Nephron (organoid): Measurements from ENCODE around the gene TNS3.
"Not testable (repeated sequence)": the region's sequence is repeated elsewhere in the genome, so short reads cannot be mapped to it uniquely, and the experiment has no call there.

Source experiments
- H3K27ac Mint-ChIP-seq, 3 experiments: 2 replicates each; pipeline ENCODE4 v1.8.0; 2020; ENCODE audit warnings: mixed read lengths in 3 of 3, mild to moderate bottlenecking in 2 of 3, moderate library complexity in 1 of 3
- H3K27me3 Mint-ChIP-seq: 2 replicates; pipeline ENCODE4 v1.8.0; 2021; ENCODE audit warnings: low read depth, mild to moderate bottlenecking, moderate library complexity, mixed read lengths
- H3K36me3 Mint-ChIP-seq: 2 replicates; pipeline ENCODE4 v1.8.0; 2020; ENCODE audit warnings: low read depth, mixed read lengths
- H3K4me1 Mint-ChIP-seq: 2 replicates; pipeline ENCODE4 v1.8.0; 2020; ENCODE audit warnings: mixed read lengths
- H3K4me3 Mint-ChIP-seq, 3 experiments: 2 replicates each; pipeline ENCODE4 v1.8.0; 2020; ENCODE audit warnings: mild to moderate bottlenecking in 3 of 3, mixed read lengths in 3 of 3, moderate library complexity in 2 of 3
- H3K9me3 Mint-ChIP-seq: 2 replicates; pipeline ENCODE4 v1.8.0; 2020; ENCODE audit warnings: mixed read lengths
- TF ChIP-seq, protein P1 (sequence below), 3 experiments: fragments of 200-600 bp; sonication (generic); IDR thresholded peaks; one replicate each; pipeline ENCODE4 v1.5.0; 2021; ENCODE audit warnings: antibody characterized with exemption in 3 of 3; ENCODE audit not compliant: unreplicated experiment in 3 of 3

The TNS3 gene

DNA sequence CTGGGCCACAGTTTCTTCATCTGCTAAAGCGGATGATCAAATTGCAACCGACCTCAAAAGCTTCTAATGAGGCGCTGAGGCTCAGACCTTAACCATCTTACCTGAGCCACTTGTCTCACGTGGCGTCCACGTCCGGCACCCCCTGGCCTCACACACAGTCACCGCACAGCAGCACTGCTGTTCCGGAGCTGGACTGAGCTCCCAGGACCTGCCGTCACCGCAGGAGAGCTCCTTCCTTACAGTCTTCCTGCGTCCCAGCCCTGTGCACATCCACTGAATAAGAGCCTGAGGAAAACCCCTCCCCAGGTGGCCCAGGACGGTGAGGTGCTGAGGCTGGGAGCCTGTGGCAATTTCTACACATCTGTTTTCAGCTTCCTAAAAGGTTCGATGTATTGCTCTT is 35.7 kb downstream of the TNS3 start:
- H3K27me3 Mint-ChIP-seq = no peaks in the 10 kb centered on the region
- TF ChIP-seq, protein P1, sequence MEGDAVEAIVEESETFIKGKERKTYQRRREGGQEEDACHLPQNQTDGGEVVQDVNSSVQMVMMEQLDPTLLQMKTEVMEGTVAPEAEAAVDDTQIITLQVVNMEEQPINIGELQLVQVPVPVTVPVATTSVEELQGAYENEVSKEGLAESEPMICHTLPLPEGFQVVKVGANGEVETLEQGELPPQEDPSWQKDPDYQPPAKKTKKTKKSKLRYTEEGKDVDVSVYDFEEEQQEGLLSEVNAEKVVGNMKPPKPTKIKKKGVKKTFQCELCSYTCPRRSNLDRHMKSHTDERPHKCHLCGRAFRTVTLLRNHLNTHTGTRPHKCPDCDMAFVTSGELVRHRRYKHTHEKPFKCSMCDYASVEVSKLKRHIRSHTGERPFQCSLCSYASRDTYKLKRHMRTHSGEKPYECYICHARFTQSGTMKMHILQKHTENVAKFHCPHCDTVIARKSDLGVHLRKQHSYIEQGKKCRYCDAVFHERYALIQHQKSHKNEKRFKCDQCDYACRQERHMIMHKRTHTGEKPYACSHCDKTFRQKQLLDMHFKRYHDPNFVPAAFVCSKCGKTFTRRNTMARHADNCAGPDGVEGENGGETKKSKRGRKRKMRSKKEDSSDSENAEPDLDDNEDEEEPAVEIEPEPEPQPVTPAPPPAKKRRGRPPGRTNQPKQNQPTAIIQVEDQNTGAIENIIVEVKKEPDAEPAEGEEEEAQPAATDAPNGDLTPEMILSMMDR (IDR thresholded peaks at IDR 0.05; ENCODE audit: unreplicated experiment in 3 of 3) = no peak
- H3K9me3 Mint-ChIP-seq = no peaks in the 10 kb centered on the region
- no peak overlapping the region for H3K4me3 Mint-ChIP-seq
- peak overlapping the region in 2 of 3 experiments; percentile 20 to 45 for H3K27ac Mint-ChIP-seq
- peaks cover 6% of the 10 kb centered on the region for H3K36me3 Mint-ChIP-seq
- H3K4me1 Mint-ChIP-seq = peaks cover 12% of the 10 kb centered on the region

DNA sequence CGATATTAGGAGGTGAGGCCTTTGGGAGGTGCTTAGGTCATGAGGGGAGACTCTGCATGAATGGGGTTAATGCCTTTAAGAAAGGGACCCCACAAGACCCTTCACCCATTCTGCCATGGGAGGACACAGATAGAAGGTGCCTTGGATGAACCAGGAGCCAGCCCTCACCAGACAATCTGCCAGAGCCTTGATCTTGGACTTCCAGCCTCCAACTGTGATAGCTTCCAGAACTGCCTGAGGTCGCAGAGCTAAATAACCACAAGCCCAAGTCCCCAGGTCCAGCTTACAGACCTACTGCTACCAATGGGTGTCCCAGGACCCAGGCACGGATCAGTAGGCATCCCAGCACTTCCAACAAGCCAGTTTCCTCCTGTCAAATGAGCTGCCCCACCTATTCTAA is 37.5 kb downstream of the TNS3 start:
- no peaks in the 10 kb centered on the region for H3K9me3 Mint-ChIP-seq
- H3K4me1 Mint-ChIP-seq = peaks cover 19% of the 10 kb centered on the region
- H3K27ac Mint-ChIP-seq = no peak overlapping the region
- peaks cover 4% of the 10 kb centered on the region for H3K27me3 Mint-ChIP-seq
- H3K4me3 Mint-ChIP-seq = no peak overlapping the region
- peaks cover 10% of the 10 kb centered on the region for H3K36me3 Mint-ChIP-seq
- TF ChIP-seq, protein P1 (IDR thresholded peaks at IDR 0.05; ENCODE audit: unreplicated experiment in 3 of 3) = no peak

DNA sequence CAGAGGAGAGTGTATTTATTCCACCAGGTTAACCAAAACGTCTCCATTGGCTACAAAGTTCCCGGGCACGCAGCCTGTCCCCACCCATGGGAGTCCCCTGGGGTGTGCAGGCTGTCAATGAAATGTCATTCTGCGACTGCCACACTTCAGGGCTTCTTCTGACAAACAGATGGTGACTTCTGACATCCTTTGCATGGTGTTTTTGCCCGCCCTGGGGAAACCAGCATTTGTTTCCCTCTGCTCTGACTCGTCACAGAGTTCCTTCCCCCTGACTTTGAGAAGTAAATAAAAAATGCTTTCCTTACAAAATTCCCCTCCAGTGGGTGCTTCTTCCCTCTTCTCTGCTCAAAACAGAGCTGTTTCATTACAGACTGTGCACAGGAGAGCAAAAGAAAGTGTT is 38.2 kb downstream of the TNS3 start:
- H3K4me3 Mint-ChIP-seq = no peak overlapping the region
- no peaks in the 10 kb centered on the region for H3K9me3 Mint-ChIP-seq
- H3K4me1 Mint-ChIP-seq = peaks cover 25% of the 10 kb centered on the region
- peaks cover 10% of the 10 kb centered on the region for H3K36me3 Mint-ChIP-seq
- TF ChIP-seq, protein P1 (IDR thresholded peaks at IDR 0.05; ENCODE audit: unreplicated experiment in 3 of 3) = no peak
- no peak overlapping the region for H3K27ac Mint-ChIP-seq
- peaks cover 4% of the 10 kb centered on the region for H3K27me3 Mint-ChIP-seq

DNA sequence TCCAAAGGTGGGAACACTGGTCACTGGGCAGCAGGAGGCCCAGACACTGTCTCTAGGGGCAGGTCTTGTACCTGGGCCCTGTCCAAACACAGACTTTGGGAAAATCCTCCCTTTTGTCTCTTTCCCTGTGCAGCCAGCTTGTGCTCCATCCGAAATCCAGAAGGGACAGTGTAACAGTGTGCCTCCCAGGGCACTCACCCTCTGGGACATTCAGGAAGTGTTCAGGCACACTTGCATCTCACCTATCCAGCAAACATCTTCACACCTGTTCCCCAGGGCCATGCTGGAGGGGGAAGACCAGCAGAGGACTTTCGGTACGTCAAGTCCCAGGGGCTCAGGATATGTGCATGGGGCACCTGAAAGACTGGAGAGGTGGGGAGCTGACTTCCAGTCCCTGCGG is 38.9 kb downstream of the TNS3 start:
- H3K27me3 Mint-ChIP-seq = peaks cover 4% of the 10 kb centered on the region
- no peak overlapping the region for H3K4me3 Mint-ChIP-seq
- peak overlapping the region in 2 of 3 experiments; percentile 5 to 22 for H3K27ac Mint-ChIP-seq
- TF ChIP-seq, protein P1 (IDR thresholded peaks at IDR 0.05; ENCODE audit: unreplicated experiment in 3 of 3) = no peak
- peaks cover 31% of the 10 kb centered on the region for H3K4me1 Mint-ChIP-seq
- peaks cover 10% of the 10 kb centered on the region for H3K36me3 Mint-ChIP-seq
- H3K9me3 Mint-ChIP-seq = no peaks in the 10 kb centered on the region

DNA sequence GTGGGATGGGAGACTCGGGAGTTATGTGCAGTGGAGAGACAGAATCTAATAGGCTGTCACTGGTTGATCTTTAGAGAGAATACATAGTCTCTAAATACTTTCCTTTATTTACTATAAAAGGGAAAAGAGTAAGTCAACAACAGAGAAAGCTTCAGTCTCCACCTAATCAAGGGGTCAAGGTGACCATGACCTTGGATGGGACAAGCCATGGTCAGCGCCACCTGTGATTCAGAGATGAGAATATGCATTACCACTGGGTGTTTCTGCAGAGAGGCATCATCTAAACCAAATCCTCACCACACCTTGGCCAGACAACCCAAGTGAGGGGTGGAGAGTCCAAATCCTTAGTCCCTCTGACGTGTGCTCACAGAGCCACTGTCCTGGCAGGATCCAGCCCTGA is 39.9 kb downstream of the TNS3 start:
- no peak overlapping the region for H3K4me3 Mint-ChIP-seq
- peaks cover 39% of the 10 kb centered on the region for H3K4me1 Mint-ChIP-seq
- peaks cover 10% of the 10 kb centered on the region for H3K36me3 Mint-ChIP-seq
- peak overlapping the region in 1 of 3 experiments; percentile 87 for H3K27ac Mint-ChIP-seq
- peaks cover 4% of the 10 kb centered on the region for H3K27me3 Mint-ChIP-seq
- TF ChIP-seq, protein P1 (IDR thresholded peaks at IDR 0.05; ENCODE audit: unreplicated experiment in 3 of 3) = no peak
- H3K9me3 Mint-ChIP-seq = no peaks in the 10 kb centered on the region

DNA sequence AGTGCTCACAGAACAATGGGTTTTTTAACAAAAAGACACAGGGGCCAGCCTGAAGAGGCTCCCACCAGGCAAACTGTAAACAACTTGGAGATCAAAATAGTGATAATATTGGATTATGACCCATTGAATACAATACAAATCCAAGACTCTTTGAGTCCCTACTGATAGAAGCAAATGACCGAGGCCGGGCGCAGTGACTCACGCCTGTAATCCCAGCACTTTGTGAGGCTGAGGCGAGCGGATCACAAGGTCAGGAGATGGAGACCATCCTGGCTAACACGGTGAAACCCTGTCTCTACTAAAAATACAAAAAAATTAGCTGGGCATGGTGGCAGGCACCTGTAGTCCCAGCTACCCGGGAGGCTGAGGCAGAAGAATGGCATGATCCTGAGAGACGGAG is 40.4 kb downstream of the TNS3 start:
- H3K27me3 Mint-ChIP-seq, H3K4me3 Mint-ChIP-seq, H3K36me3 Mint-ChIP-seq, H3K9me3 Mint-ChIP-seq: not testable (repeated sequence)
- H3K27ac Mint-ChIP-seq = peak overlapping the region; percentile 87 to 98 (median 87)
- H3K4me1 Mint-ChIP-seq = peaks cover 42% of the 10 kb centered on the region
